ENCODE data around the gene UBE2J2. TPM values are rescaled to one million over a fixed set of nuclear protein-coding genes. Genes with fewer than 3 reads are reported as not detected.

UBE2J2 gene
- total RNA-seq, 1 experiment from 2014 or later, result 54.2 TPM

DNA sequence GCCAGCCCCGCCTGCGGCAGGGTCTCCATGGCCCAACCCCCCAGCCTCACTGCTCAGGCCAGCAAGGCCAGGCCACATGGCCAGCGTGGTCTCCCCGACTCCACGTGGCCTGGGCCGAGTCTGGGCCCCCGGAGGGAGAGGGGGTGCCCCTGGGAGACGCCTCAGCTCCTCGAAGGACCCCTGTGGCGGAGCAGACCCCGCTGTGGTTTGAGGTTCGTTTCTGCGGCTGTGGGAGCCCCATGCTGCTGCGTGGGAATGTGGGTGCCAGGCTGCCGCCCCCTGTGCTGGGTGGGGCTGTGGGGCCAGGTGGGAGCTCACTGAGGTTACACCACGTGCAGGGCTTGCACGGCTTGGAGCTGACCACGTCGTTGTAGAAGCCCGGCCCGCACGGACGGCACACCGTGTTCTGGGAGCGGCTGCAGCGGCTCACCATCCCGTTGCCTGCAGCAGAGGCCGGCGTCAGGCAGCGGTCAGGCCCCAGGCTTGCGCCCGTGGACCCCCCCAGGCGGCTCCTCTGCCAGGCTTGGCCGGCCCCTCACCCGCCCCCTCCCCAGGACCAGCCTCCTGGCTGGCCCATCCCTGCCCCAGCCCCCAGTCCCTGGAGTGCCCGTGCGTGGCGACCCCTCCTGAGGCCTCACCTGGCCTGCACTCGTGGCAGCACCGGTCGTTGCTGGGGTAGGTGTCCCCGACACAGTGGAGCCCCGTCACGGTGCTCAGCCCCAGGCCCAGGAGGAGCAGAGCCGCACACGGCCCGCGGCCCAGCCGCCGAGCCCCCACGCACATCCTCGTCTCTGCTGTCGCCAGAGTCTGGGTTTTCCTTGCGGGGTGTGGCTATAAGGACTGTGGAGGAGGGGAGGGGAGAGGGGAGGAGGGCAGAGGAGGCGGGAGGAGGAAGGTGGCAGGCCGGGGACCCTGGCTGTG lies 60.0 kb downstream of the UBE2J2 start, which contains the start of gene TNFRSF4:
TSS of gene TNFRSF4 (minus strand) at position 809 of the 921 bp plus-strand sequence. CDS start at position 783, 26 bp downstream.
- no peak for TF ChIP-seq EZH2 (IDR thresholded peaks at IDR 0.05; ENCODE audit: low read depth)
- TF ChIP-seq, protein P1, sequence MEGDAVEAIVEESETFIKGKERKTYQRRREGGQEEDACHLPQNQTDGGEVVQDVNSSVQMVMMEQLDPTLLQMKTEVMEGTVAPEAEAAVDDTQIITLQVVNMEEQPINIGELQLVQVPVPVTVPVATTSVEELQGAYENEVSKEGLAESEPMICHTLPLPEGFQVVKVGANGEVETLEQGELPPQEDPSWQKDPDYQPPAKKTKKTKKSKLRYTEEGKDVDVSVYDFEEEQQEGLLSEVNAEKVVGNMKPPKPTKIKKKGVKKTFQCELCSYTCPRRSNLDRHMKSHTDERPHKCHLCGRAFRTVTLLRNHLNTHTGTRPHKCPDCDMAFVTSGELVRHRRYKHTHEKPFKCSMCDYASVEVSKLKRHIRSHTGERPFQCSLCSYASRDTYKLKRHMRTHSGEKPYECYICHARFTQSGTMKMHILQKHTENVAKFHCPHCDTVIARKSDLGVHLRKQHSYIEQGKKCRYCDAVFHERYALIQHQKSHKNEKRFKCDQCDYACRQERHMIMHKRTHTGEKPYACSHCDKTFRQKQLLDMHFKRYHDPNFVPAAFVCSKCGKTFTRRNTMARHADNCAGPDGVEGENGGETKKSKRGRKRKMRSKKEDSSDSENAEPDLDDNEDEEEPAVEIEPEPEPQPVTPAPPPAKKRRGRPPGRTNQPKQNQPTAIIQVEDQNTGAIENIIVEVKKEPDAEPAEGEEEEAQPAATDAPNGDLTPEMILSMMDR (conservative IDR thresholded peaks at IDR 0.05), result no peak
- no TSS peak for BruUV-seq (replicated peaks)
- peaks cover 3% of the 10 kb centered on the region; the same call in 1 of the 2 replicates for H3K4me1 ChIP-seq (replicated peaks; ENCODE audit: insufficient read depth)
- peaks cover 5% of the 10 kb centered on the region for H3F3A ChIP-seq (ENCODE audit: insufficient read depth, low read depth)
- no peaks in the 10 kb centered on the region for H3K27me3 ChIP-seq (ENCODE audit: insufficient read depth, low read depth)
- H3K4me3 ChIP-seq, result no peak within 1 kb of the TSS
- DNase-seq, result no peak
- no peaks in the 10 kb centered on the region for H3K9me3 ChIP-seq (ENCODE audit: insufficient read depth, low read depth)
- no peak within 1 kb of the TSS for H3K4me2 ChIP-seq
- 0 out of 2 replicates have a peak, but pooled peaks cover 4% of the 10 kb centered on the region for H4K20me1 ChIP-seq (ENCODE audit: insufficient read depth)
- H2AFZ ChIP-seq, result no peak within 1 kb of the TSS
- intact Hi-C loops (cut with micrococcal nuclease; ENCODE audit: unreplicated experiment), result no loop called here
- H3K79me2 ChIP-seq (ENCODE audit: low read depth), result no peaks in the 10 kb centered on the region
- no peak within 1 kb of the TSS for H3K27ac ChIP-seq
- H3K36me3 ChIP-seq (ENCODE audit: low read depth), result no peaks in the 10 kb centered on the region
- no peaks in the 10 kb centered on the region for H3K9me2 ChIP-seq (ENCODE audit: insufficient read depth)
- CTCF ChIA-PET, result no interaction called here
- POLR2A ChIA-PET (ENCODE audit: unreplicated experiment), result no interaction called here

DNA sequence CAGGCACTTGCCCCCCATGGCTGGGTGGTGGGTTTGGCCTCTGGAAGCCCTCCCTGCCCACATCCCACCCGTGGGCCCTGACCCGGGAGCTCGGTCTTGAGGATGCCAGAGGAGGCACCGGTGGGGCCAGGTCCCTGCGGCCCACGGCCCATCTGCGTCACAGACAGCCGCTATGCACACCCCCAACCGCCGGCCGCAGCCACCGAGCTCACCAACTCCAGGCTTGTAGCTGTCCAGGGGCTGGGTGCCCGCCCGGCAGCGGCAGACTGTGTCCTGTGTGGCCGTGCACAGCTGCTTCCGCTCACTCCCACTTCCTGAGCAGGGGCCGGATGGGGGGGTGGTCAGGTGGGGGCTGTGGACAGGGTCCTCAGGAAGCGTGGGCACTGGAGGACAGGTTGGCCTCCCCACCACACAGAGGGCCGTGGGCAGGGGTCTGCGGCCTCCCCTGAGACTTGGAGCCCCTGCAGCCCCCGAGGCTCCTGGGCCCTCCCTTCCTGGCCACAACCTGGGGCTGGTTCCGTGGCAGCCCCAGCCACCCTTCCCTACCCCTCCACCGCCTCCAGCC lies 60.8 kb downstream of the UBE2J2 start:
- no peak for DNase-seq
- peaks cover 8% of the 10 kb centered on the region for H3K4me1 ChIP-seq (replicated peaks; ENCODE audit: insufficient read depth)
- peaks cover under 1% of the 10 kb centered on the region; the same call in 1 of the 2 replicates for H3F3A ChIP-seq (ENCODE audit: insufficient read depth, low read depth)
- ChIA-PET CTCF (no interaction called here), POLR2A (ENCODE audit: unreplicated experiment) (no interaction called here)
- 0 out of 2 replicates have a peak, but pooled peaks cover 4% of the 10 kb centered on the region for H4K20me1 ChIP-seq (ENCODE audit: insufficient read depth)
- intact Hi-C loops (cut with micrococcal nuclease; ENCODE audit: unreplicated experiment), result no loop called here
- H3K79me2 ChIP-seq (ENCODE audit: low read depth), result no peaks in the 10 kb centered on the region
- no peak overlapping the region for H3K27ac ChIP-seq
- BruUV-seq (replicated peaks), result no TSS peak
- no peak overlapping the region for H3K4me3 ChIP-seq
- H3K27me3 ChIP-seq (ENCODE audit: insufficient read depth, low read depth), result no peaks in the 10 kb centered on the region
- no peak overlapping the region for H3K4me2 ChIP-seq
- no peaks in the 10 kb centered on the region for H3K36me3 ChIP-seq (ENCODE audit: low read depth)
- no peaks in the 10 kb centered on the region for H3K9me3 ChIP-seq (ENCODE audit: insufficient read depth, low read depth)
- TF ChIP-seq EZH2 (IDR thresholded peaks at IDR 0.05; ENCODE audit: low read depth), result no peak
- TF ChIP-seq, protein P1 (conservative IDR thresholded peaks at IDR 0.05), result no peak
- no peak overlapping the region for H2AFZ ChIP-seq
- H3K9me2 ChIP-seq (ENCODE audit: insufficient read depth), result no peaks in the 10 kb centered on the region

DNA sequence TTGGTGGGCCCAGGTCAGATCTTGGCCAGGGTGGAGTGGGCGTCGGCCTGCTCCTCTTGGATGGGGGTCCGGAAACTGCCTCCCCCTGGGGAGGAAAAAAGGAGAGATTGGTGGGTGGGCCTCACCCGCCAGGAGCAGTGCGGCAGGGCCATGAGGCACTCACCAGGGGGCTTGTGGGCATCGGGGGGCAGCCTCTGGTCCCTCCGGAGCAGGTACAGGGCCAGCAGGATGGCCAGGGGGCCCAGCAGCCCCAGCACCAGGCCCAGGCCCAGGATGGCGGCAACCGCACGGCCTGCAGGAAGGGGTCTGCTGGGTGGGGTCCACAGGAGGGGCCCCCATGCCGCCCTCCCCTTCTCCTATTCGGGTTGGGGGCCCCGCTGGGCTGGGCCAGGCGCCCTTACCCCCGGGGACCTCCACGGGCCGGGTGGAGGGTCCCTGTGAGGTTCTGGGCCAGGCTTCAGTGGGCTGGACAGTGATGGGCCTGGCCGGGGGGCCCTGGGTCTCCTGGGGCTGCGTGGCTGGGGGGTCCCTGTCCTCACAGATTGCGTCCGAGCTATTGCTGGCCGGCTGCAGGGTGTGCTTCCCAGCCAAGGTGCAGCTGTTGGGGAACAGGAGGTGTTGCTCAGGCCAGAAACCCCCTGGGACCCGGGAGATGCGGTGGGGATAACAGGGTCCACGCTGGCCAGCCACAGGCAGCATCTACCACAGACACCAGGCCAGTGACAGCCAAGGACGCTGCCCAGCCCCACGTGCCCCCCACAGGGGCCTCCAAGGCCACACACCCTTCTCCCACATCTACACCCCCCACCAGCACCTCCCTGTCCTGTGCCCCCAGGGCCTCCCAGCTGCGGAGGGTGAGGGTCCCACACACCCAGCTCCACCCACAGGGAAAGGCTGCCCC lies 61.9 kb downstream of the UBE2J2 start:
- POLR2A ChIA-PET (ENCODE audit: unreplicated experiment), result no interaction called here
- Histone ChIP-seq H3K27ac (no peak overlapping the region), H3F3A (ENCODE audit: insufficient read depth, low read depth) (peaks cover 7% of the 10 kb centered on the region; the same call in 1 of the 2 replicates), H3K36me3 (ENCODE audit: low read depth) (no peaks in the 10 kb centered on the region), H3K79me2 (ENCODE audit: low read depth) (no peaks in the 10 kb centered on the region), H3K9me3 (ENCODE audit: insufficient read depth, low read depth) (no peaks in the 10 kb centered on the region), H3K4me3 (no peak overlapping the region), H4K20me1 (ENCODE audit: insufficient read depth) (0 out of 2 replicates have a peak, but pooled peaks cover 4% of the 10 kb centered on the region), H2AFZ (no peak overlapping the region), H3K9me2 (ENCODE audit: insufficient read depth) (no peaks in the 10 kb centered on the region), H3K4me1 (replicated peaks; ENCODE audit: insufficient read depth) (peaks cover 11% of the 10 kb centered on the region), H3K4me2 (no peak overlapping the region), H3K27me3 (ENCODE audit: insufficient read depth, low read depth) (no peaks in the 10 kb centered on the region)
- intact Hi-C loops (cut with micrococcal nuclease; ENCODE audit: unreplicated experiment), result no loop called here
- CTCF ChIA-PET, result no interaction called here
- TF ChIP-seq EZH2 (IDR thresholded peaks at IDR 0.05; ENCODE audit: low read depth), result no peak
- TF ChIP-seq, protein P1 (conservative IDR thresholded peaks at IDR 0.05), result no peak
- DNase-seq, result no peak
- no TSS peak for BruUV-seq (replicated peaks)

Data from PC-9 (cell line).